ENCODE measurements around the gene PLCXD1.
"Not testable (repeated sequence)": the region's sequence is repeated elsewhere in the genome, so short reads cannot be mapped to it uniquely, and the experiment has no call there.

Gene PLCXD1

GRCh38 chrX:267771-268261 lies 13.4 kb upstream of the PLCXD1 start:
- TF ChIP-seq CTCF (IDR thresholded peaks at IDR 0.05; ENCODE audit: insufficient read depth, low read depth, low read length, missing control alignments), result no peak
- no peak for DNase-seq (ENCODE audit: low read depth)
- H3K4me3 ChIP-seq (ENCODE audit: low read length), result no peak overlapping the region

GRCh38 chrX:270848-271367 lies 10.3 kb upstream of the PLCXD1 start:
- no peak for TF ChIP-seq CTCF (IDR thresholded peaks at IDR 0.05; ENCODE audit: insufficient read depth, low read depth, low read length, missing control alignments)
- no peak overlapping the region for H3K4me3 ChIP-seq (ENCODE audit: low read length)
- no peak for DNase-seq (ENCODE audit: low read depth)

- no peak overlapping the region for H3K4me3 ChIP-seq (ENCODE audit: low read length)
- no peak for DNase-seq (ENCODE audit: low read depth)
- TF ChIP-seq CTCF (IDR thresholded peaks at IDR 0.05; ENCODE audit: insufficient read depth, low read depth, low read length, missing control alignments), result no peak
These were observed 6.2 kb upstream of the PLCXD1 start for GRCh38 chrX:274904-275475.

GRCh38 chrX:275476-275966 lies 5.7 kb upstream of the PLCXD1 start:
- TF ChIP-seq CTCF (IDR thresholded peaks at IDR 0.05; ENCODE audit: insufficient read depth, low read depth, low read length, missing control alignments), result no peak
- no peak for DNase-seq (ENCODE audit: low read depth)
- no peak overlapping the region for H3K4me3 ChIP-seq (ENCODE audit: low read length)

DNA sequence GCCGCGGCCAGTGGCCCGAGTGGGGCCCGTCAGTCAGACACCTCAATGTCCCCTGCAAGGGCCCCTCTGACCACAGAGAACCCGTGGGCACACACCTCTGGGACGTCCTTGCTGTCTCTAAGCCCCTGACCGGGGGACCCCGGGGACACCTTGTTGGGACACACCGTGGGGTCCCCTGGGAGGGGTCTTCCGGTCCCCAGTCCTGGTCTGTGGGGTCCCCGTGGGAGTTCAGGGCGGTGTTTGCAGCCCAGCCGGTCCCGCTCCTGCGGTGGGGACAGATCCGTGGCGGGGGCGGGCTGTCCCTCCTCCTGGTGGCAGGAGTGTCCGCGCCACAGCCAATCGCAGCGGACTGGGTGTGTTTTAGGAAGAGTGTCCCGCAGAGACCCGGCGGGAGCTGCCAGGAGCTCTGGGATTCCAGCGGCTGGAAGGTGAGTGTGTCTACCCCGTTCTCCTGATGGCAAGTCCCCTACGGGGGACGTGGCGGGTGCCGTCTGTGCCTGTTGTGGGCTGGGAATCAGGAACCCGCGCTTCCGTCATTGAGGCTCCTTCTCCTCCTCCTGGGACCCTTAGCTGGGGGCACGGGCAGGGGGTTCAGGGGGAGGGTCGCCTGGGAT lies 5.1 kb upstream of the PLCXD1 start:
- peak; percentile 64 for DNase-seq (ENCODE audit: low read depth)
- H3K4me3 ChIP-seq (ENCODE audit: low read length), result peak overlapping the region; percentile 77
- TF ChIP-seq CTCF (IDR thresholded peaks at IDR 0.05; ENCODE audit: insufficient read depth, low read depth, low read length, missing control alignments), result no peak

DNA sequence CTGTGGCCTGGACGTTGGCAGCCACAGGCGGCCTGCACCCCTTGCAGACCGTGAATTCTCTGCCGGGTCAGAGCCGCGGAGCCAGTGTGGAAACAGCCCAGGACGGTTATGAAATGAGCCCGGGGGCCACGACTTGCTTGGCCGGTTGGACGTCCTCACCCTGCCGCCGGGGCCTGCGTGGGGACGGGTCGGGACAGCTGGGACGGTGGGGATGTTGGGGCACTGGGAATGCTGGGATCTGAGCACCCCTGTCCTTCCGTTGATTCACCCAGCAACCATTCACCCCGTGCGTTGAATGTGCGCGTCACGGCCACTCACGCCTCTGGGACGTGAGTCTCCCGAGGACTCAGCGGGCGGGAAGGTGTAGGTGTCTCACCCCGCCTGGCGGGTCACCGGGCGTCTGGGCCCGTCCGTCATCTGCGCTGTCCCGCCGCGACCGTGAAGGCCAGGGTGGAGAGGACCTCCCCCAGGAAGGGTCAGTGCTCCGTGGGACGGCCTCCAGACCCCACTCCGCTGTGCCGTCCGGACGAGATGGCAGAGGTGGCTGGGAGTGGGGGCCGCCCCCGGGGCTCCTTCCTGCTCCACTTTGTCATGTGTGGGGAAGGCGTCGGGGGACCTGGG lies 4.5 kb upstream of the PLCXD1 start:
- TF ChIP-seq CTCF (IDR thresholded peaks at IDR 0.05; ENCODE audit: insufficient read depth, low read depth, low read length, missing control alignments), result no peak
- peak; percentile 91 for DNase-seq (ENCODE audit: low read depth)
- H3K4me3 ChIP-seq (ENCODE audit: low read length), result peak overlapping the region; percentile 77

DNA sequence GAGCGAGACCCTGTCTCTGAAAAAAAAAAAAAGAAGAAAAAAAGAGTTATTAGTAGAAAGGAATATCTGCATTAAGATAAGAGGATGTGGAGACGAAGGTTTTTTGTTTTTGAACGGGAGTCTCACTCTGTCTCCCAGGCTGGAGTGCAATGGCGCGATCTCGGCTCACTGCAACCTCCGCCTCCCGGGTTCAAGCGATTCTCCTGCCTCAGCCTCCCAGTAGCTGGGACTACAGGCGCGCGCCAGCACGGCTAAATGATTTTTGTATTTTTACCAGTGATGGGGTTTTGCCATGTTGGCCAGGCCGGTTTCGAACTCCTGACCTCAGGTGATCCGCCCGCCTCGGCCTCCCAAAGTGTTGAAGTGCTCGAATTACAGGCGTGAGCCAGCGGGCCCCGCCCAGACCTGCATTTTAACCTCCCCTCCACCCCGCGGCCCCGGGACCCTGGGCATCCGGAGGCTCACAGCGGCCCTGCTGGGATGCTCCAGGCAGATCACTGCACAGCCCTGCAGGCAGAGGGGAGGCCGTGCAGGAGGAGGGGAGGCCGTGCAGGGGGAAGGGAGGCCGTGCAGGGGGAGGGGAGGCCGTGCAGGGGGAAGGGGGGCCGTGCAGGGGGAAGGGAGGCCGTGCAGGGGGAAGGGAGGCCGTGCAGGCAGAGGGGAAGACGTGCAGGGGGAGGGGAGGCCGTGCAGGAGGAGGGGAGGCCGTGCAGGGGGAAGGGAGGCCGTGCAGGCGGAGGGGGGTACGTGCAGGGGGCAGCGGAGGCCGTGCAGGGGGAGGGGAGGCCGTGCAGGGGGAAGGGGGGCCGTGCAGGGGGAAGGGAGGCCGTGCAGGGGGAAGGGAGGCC lies 1.2 kb upstream of the PLCXD1 start:
- not testable (repeated sequence) for H3K4me3 ChIP-seq (ENCODE audit: low read length); DNase-seq (ENCODE audit: low read depth)

GRCh38 chrX:280722-281121 lies 459 bp upstream of the PLCXD1 start:
- DNase-seq (ENCODE audit: low read depth); H3K4me3 ChIP-seq (ENCODE audit: low read length): not testable (repeated sequence)

- not testable (repeated sequence) for DNase-seq (ENCODE audit: low read depth); H3K4me3 ChIP-seq (ENCODE audit: low read length)
These were observed 960 bp downstream of the PLCXD1 start for GRCh38 chrX:282000-282681.

All from epithelial cell of esophagus (primary cell).